ENCODE measurements around the gene CFAP52. TPM values are rescaled to one million over a fixed set of nuclear protein-coding genes. Genes with fewer than 3 reads are reported as not detected.

CFAP52 gene
- polyA plus RNA-seq, 1 donor (not counting 4 experiments of a cell fraction or from before 2014, with no cell fraction given), result 0.08 TPM

DNA sequence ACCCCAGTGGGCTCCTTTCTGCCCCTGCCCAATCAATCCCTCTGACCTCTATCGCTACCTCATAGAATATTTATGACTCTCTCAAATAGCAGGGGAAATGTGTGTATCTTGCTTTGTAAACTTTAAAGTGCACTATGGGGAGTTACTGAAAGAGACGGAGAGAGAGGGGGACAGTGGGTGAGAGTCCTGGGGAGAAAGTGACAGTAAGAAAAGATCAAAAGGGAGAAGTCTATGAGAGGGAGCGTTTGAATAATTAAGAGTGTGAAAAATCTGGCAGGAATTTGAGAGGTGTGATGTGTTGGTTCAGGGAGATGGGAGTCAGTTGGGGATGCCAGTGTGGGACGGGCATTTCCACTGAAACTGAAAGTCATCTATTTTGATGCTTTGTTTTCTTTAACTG is 101.5 kb downstream of the CFAP52 start:
- Histone ChIP-seq H3K27me3 (ENCODE audit: control insufficient read depth, extremely low read depth, insufficient read depth, low read length) (no peaks in the 10 kb centered on the region), H3K9me1 (ENCODE audit: control insufficient read depth, extremely low read depth, insufficient read depth, low read length) (no peaks in the 10 kb centered on the region), H4K20me1 (ENCODE audit: control insufficient read depth, extremely low read depth, insufficient read depth, low read length) (no peaks in the 10 kb centered on the region), H2AFZ (ENCODE audit: control insufficient read depth, low read length) (peak overlapping the region; percentile 62), H3K36me3 (ENCODE audit: control insufficient read depth in 2 of 2, extremely low read depth in 1 of 2, insufficient read depth in 2 of 2, low read length in 2 of 2) (peaks cover 6 to 7% of the 10 kb centered on the region in 2 experiments), H3K27ac (ENCODE audit: control insufficient read depth, insufficient read depth, low read length) (peak overlapping the region; percentile 93), H3K9me3 (ENCODE audit: control insufficient read depth, low read depth, low read length) (peaks cover 8% of the 10 kb centered on the region), H3K79me2 (ENCODE audit: control insufficient read depth, insufficient read depth, low read length) (no peaks in the 10 kb centered on the region), H3K4me1 (ENCODE audit: control insufficient read depth, extremely low read depth, insufficient read depth, low read length) (peaks cover 18% of the 10 kb centered on the region), H3K9ac (ENCODE audit: control insufficient read depth, extremely low read depth, insufficient read depth, low read length) (peak overlapping the region; percentile 63), H3K4me3 (ENCODE audit: control insufficient read depth in 2 of 3, extremely low read depth in 1 of 3, insufficient read depth in 2 of 3, low read depth in 1 of 3, low read length in 3 of 3) (no peak overlapping the region), H3K4me2 (ENCODE audit: control insufficient read depth, extremely low read depth, insufficient read depth, low read depth, low read length) (peak overlapping the region; percentile 79)
- DNase-seq (ENCODE audit: low read depth, low spot score) (no peak), FAIRE-seq (no peak)
- dilution Hi-C loops (cut with MboI; ENCODE audit: extremely low pct_ligation_motif_present, low sequenced_read_pairs), result no loop called here
- TF ChIP-seq, protein P1, sequence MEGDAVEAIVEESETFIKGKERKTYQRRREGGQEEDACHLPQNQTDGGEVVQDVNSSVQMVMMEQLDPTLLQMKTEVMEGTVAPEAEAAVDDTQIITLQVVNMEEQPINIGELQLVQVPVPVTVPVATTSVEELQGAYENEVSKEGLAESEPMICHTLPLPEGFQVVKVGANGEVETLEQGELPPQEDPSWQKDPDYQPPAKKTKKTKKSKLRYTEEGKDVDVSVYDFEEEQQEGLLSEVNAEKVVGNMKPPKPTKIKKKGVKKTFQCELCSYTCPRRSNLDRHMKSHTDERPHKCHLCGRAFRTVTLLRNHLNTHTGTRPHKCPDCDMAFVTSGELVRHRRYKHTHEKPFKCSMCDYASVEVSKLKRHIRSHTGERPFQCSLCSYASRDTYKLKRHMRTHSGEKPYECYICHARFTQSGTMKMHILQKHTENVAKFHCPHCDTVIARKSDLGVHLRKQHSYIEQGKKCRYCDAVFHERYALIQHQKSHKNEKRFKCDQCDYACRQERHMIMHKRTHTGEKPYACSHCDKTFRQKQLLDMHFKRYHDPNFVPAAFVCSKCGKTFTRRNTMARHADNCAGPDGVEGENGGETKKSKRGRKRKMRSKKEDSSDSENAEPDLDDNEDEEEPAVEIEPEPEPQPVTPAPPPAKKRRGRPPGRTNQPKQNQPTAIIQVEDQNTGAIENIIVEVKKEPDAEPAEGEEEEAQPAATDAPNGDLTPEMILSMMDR (optimal IDR thresholded peaks at IDR 0.05 in 1 of 3, IDR thresholded peaks at IDR 0.05 in 1 of 3, conservative IDR thresholded peaks at IDR 0.05 in 1 of 3; ENCODE audit: extremely low read depth in 1 of 3, insufficient read depth in 2 of 3, low read length in 3 of 3), result no peak
- TF ChIP-seq EZH2 (IDR thresholded peaks at IDR 0.05; ENCODE audit: low read length), result no peak

DNA sequence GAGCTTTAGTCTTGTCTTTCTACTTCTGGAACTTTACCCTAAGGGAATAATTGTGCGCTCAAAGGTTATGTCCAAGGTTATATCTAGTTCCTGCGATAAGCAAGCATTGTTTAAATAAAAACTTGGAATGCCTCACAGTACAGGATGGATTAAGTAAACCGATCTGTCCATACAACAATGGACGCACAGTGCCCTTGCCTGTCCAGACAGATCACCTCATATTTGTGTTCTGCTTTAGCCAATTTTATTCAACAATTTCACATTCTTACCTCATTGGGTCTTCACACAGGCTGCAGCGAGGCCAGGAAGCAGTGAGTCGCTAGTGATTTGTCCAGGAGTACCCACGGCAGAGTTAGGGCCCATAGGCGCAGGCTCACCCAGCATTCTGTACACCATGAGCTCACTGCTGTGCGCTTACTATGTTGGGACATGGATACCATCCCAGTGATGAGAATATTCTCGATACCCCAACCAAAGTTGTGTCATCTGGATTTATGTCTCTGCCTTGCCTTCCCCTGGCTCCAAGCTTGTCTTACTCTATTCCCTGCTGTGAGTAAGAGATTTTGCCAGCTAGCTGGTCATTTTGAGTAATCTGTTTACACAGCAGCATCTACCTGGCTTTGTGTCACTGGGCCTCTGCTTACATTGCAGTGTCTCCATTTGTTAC is 108.6 kb downstream of the CFAP52 start:
- Histone ChIP-seq H3K9me1 (ENCODE audit: control insufficient read depth, extremely low read depth, insufficient read depth, low read length) (no peaks in the 10 kb centered on the region), H3K4me1 (ENCODE audit: control insufficient read depth, extremely low read depth, insufficient read depth, low read length) (no peaks in the 10 kb centered on the region), H4K20me1 (ENCODE audit: control insufficient read depth, extremely low read depth, insufficient read depth, low read length) (no peaks in the 10 kb centered on the region), H2AFZ (ENCODE audit: control insufficient read depth, low read length) (no peak overlapping the region), H3K36me3 (ENCODE audit: control insufficient read depth in 2 of 2, extremely low read depth in 1 of 2, insufficient read depth in 2 of 2, low read length in 2 of 2) (peaks cover 5 to 12% of the 10 kb centered on the region in 2 experiments), H3K27me3 (ENCODE audit: control insufficient read depth, extremely low read depth, insufficient read depth, low read length) (no peaks in the 10 kb centered on the region), H3K9me3 (ENCODE audit: control insufficient read depth, low read depth, low read length) (peaks cover 4% of the 10 kb centered on the region), H3K4me2 (ENCODE audit: control insufficient read depth, extremely low read depth, insufficient read depth, low read depth, low read length) (no peak overlapping the region), H3K4me3 (ENCODE audit: control insufficient read depth in 2 of 3, extremely low read depth in 1 of 3, insufficient read depth in 2 of 3, low read depth in 1 of 3, low read length in 3 of 3) (no peak overlapping the region), H3K9ac (ENCODE audit: control insufficient read depth, extremely low read depth, insufficient read depth, low read length) (no peak overlapping the region), H3K27ac (ENCODE audit: control insufficient read depth, insufficient read depth, low read length) (no peak overlapping the region), H3K79me2 (ENCODE audit: control insufficient read depth, insufficient read depth, low read length) (no peaks in the 10 kb centered on the region)
- no peak for TF ChIP-seq EZH2 (IDR thresholded peaks at IDR 0.05; ENCODE audit: low read length)
- TF ChIP-seq, protein P1 (optimal IDR thresholded peaks at IDR 0.05 in 1 of 3, IDR thresholded peaks at IDR 0.05 in 1 of 3, conservative IDR thresholded peaks at IDR 0.05 in 1 of 3; ENCODE audit: extremely low read depth in 1 of 3, insufficient read depth in 2 of 3, low read length in 3 of 3), result no peak
- DNase-seq (ENCODE audit: low read depth, low spot score) (peak; percentile 11), FAIRE-seq (peak; percentile 36)
- dilution Hi-C loops (cut with MboI; ENCODE audit: extremely low pct_ligation_motif_present, low sequenced_read_pairs), result no loop called here

Other genes with a start within 250 kb of the CFAP52 start
- gene STX8, start 822 bp upstream of the CFAP52 start, polyA plus RNA-seq, result 74.0 to 90.3 TPM (median 89.5 TPM) in 3 replicates
- gene USP43, start 68.9 kb downstream of the CFAP52 start, polyA plus RNA-seq, result 2.2 to 4.9 TPM (median 2.5 TPM) in 3 replicates
- gene DHRS7C, start 214.9 kb downstream of the CFAP52 start, polyA plus RNA-seq, result not detected in 3 replicates
- gene GSG1L2, start 245.4 kb downstream of the CFAP52 start, polyA plus RNA-seq, result not detected in 3 replicates
- not detected in 3 replicates for gene GLP2R, start 249.3 kb downstream of the CFAP52 start, polyA plus RNA-seq